K562 (cell line): ENCODE measurements around the gene KCNH2. TPM values are rescaled to one million over a fixed set of nuclear protein-coding genes. Genes with fewer than 3 reads are reported as not detected.

Source experiments
- CBFA2T3 ChIP-seq: fragments of 450-650 bp; IDR thresholded peaks from 2 replicates; pipeline ENCODE4 v1.6.1; 2017
- CCAR2 ChIP-seq: fragments of 200-400 bp; formaldehyde crosslinking; IDR thresholded peaks from 2 replicates; pipeline ENCODE4 v1.6.1; 2017; ENCODE audit warnings: mild to moderate bottlenecking, low read depth, low read length
- ETS2 ChIP-seq: IDR thresholded peaks from 2 replicates; pipeline ENCODE4 v1.6.1; 2016; ENCODE audit warnings: borderline replicate concordance, missing genetic modification characterization, mild to moderate bottlenecking, moderate library complexity, missing compliant biosample characterization; ENCODE audit not compliant: poor library complexity, severe bottlenecking
- GTF2A2 ChIP-seq: IDR thresholded peaks from 2 replicates; pipeline ENCODE4 v1.6.1; 2016; ENCODE audit warnings: mild to moderate bottlenecking, missing genetic modification characterization, missing compliant biosample characterization
- HMGN3 ChIP-seq: IDR thresholded peaks from 2 replicates; pipeline ENCODE4 v1.6.1; 2011; ENCODE audit warnings: borderline replicate concordance, low read depth, mild to moderate bottlenecking, mixed read lengths, low read length; ENCODE audit not compliant: insufficient read length; ENCODE audit errors: extremely low read depth
- KAT2B ChIP-seq: IDR thresholded peaks from one replicate; pipeline ENCODE4 v1.6.1; 2012; ENCODE audit warnings: low read depth, mild to moderate bottlenecking, control low read depth, inconsistent platforms, low read length, moderate library complexity
- MXD1 ChIP-seq: fragments of 250-450 bp; sonication (Bioruptor Pico); IDR thresholded peaks from 2 replicates; pipeline ENCODE4 v1.8.0; 2021; ENCODE audit warnings: borderline replicate concordance, mild to moderate bottlenecking, moderate library complexity; ENCODE audit not compliant: poor library complexity, severe bottlenecking
- MYC ChIP-seq, 2 experiments: fragments of 250-450 bp in 1 of 2; sonication (Bioruptor Pico) in 1 of 2; IDR thresholded peaks; 2 replicates each; pipeline versions ENCODE4 v1.5.1 to v1.6.1; 2012 to 2021; ENCODE audit warnings: low read depth in 2 of 2, borderline replicate concordance in 1 of 2, improper control_type of control experiment in 1 of 2, low read length in 1 of 2, mild to moderate bottlenecking in 1 of 2, moderate library complexity in 1 of 2
- NCOR1 ChIP-seq: fragments of 450-650 bp; IDR thresholded peaks from 2 replicates; pipeline ENCODE4 v1.6.1; 2016; ENCODE audit warnings: mild to moderate bottlenecking, moderate library complexity
- POLR2G ChIP-seq: fragments of 200-400 bp; formaldehyde crosslinking; IDR thresholded peaks from 2 replicates; pipeline ENCODE4 v1.6.1; 2017; ENCODE audit warnings: low read depth, mild to moderate bottlenecking, antibody characterized with exemption, low read length, moderate library complexity
- SNRNP70 ChIP-seq: fragments of 200-400 bp; formaldehyde crosslinking; optimal IDR thresholded peaks from 2 replicates; pipeline ENCODE3; 2017; ENCODE audit warnings: low read depth, low read length
- TCF7 ChIP-seq: sonication (generic); IDR thresholded peaks from 2 replicates; pipeline ENCODE4 v1.6.1; 2016; ENCODE audit warnings: antibody characterized with exemption, borderline replicate concordance
- TRIM28 ChIP-seq: fragments of 450-650 bp; IDR thresholded peaks from 2 replicates; pipeline ENCODE4 v1.6.1; 2017
- YBX1 ChIP-seq: fragments of 450-650 bp; IDR thresholded peaks from 2 replicates; pipeline ENCODE4 v1.7.1; 2016; ENCODE audit warnings: mild to moderate bottlenecking
- ZBTB11 ChIP-seq, 3 experiments: fragments of 200-800 bp in 1 of 3; fragments of 250-450 bp in 1 of 3; fragments of 450-650 bp in 1 of 3; sonication (Bioruptor Pico) in 1 of 3; sonication (Bioruptor generic) in 1 of 3; formaldehyde crosslinking in 1 of 3; IDR thresholded peaks; 2 replicates each; pipeline versions ENCODE4 v1.6.1 to v1.8.0; 2016 to 2022; ENCODE audit warnings: mild to moderate bottlenecking in 2 of 3, missing genetic modification characterization in 2 of 3, missing compliant biosample characterization in 1 of 3, moderate library complexity in 1 of 3
- ZNF217 ChIP-seq: sonication (generic); formaldehyde crosslinking; IDR thresholded peaks from 2 replicates; pipeline ENCODE4 v1.8.0; 2022; ENCODE audit warnings: mild to moderate bottlenecking, missing genetic modification reagents
- ZNF766 ChIP-seq: fragments of 200-800 bp; sonication (Bioruptor generic); conservative IDR thresholded peaks from 2 replicates; pipeline ENCODE4 v1.6.1; 2016; ENCODE audit warnings: missing genetic modification characterization, missing compliant biosample characterization
- polyA plus RNA-seq, 8 experiments: library from polyadenylated mRNA; depleted of rRNA in 4 of 8; stranded (reverse) in 5 of 8; unstranded in 3 of 8; fragments of >200 nt; fragmentation: Nextera tagmentation in 2 of 8; fragmentation: Illumina TruSeq in 1 of 8; extraction: Ambion mirVana in 2 of 8; extraction: Trizol in 1 of 8; gene quantifications; 2 replicates each; pipeline versions ENCODE4 v1.2.1 to v1.2.3, GENCODE V29; 2011 to 2014; ENCODE audit warnings: inconsistent platforms in 1 of 8, missing spikeins in 1 of 8
- total RNA-seq, 7 experiments: library from RNA; depleted of rRNA in 6 of 7; stranded (reverse); fragments of >200 nt in 6 of 7; fragmentation: Illumina TruSeq in 2 of 7; extraction: Trizol in 2 of 7; gene quantifications; 2 replicates each; pipeline versions ENCODE4 v1.2.1 to v1.2.3, GENCODE V29; 2011 to 2021; ENCODE audit warnings: low replicate concordance in 1 of 7
- TF ChIP-seq, protein P1 (sequence below), 2 experiments: fragments of 450-650 bp; IDR thresholded peaks; 2 replicates each; pipeline ENCODE4 v1.6.1; 2018; ENCODE audit warnings: mild to moderate bottlenecking in 2 of 2, low read depth in 1 of 2; ENCODE audit not compliant: partially characterized antibody in 2 of 2

Gene KCNH2
- total and polyA plus RNA-seq, 9 of the 15 experiments (the other 6 are each of a cell fraction or from before 2014, with no cell fraction given): 18.1 to 368 (median 218) TPM

GRCh38 chr7:150953061-150953997 lies 24.8 kb downstream of the KCNH2 start (continued):
- TF ChIP-seq KAT2B: no peak
- no peak for TF ChIP-seq TRIM28
- no peak for TF ChIP-seq ZNF217 (CRISPR knock-in tag)
- TF ChIP-seq CBFA2T3: no peak
- TF ChIP-seq NCOR1: no peak
- TF ChIP-seq ETS2 (tag): no peak
- TF ChIP-seq, protein P1, sequence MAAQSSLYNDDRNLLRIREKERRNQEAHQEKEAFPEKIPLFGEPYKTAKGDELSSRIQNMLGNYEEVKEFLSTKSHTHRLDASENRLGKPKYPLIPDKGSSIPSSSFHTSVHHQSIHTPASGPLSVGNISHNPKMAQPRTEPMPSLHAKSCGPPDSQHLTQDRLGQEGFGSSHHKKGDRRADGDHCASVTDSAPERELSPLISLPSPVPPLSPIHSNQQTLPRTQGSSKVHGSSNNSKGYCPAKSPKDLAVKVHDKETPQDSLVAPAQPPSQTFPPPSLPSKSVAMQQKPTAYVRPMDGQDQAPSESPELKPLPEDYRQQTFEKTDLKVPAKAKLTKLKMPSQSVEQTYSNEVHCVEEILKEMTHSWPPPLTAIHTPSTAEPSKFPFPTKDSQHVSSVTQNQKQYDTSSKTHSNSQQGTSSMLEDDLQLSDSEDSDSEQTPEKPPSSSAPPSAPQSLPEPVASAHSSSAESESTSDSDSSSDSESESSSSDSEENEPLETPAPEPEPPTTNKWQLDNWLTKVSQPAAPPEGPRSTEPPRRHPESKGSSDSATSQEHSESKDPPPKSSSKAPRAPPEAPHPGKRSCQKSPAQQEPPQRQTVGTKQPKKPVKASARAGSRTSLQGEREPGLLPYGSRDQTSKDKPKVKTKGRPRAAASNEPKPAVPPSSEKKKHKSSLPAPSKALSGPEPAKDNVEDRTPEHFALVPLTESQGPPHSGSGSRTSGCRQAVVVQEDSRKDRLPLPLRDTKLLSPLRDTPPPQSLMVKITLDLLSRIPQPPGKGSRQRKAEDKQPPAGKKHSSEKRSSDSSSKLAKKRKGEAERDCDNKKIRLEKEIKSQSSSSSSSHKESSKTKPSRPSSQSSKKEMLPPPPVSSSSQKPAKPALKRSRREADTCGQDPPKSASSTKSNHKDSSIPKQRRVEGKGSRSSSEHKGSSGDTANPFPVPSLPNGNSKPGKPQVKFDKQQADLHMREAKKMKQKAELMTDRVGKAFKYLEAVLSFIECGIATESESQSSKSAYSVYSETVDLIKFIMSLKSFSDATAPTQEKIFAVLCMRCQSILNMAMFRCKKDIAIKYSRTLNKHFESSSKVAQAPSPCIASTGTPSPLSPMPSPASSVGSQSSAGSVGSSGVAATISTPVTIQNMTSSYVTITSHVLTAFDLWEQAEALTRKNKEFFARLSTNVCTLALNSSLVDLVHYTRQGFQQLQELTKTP (IDR thresholded peaks at IDR 0.05; ENCODE audit: low read depth in 1 of 2, partially characterized antibody in 2 of 2): no peak
- TF ChIP-seq ZBTB11 (CRISPR knock-in tag; IDR thresholded peaks at IDR 0.05): 0 out of 6 replicates have a peak, but pooled peaks of 1 of the 3 experiments have one; percentile 48
- TF ChIP-seq HMGN3: peak; percentile 21
- TF ChIP-seq ZNF766 (CRISPR knock-in tag): 0 out of 2 replicates have a peak, but pooled peaks have one; percentile 7
- TF ChIP-seq GTF2A2: no peak
- no peak for TF ChIP-seq CCAR2
- TF ChIP-seq SNRNP70: no peak
- TF ChIP-seq MYC (IDR thresholded peaks at IDR 0.05; ENCODE audit: low read depth, low read length): 0 out of 2 replicates have a peak, but pooled peaks have one; percentile 16
- no peak for TF ChIP-seq MYC (CRISPR knock-in tag; IDR thresholded peaks at IDR 0.05; ENCODE audit: borderline replicate concordance, low read depth)
- TF ChIP-seq TCF7: no peak
- no peak for TF ChIP-seq MXD1 (CRISPR knock-in tag)
- peak; percentile 55; the same call in 1 of the 2 replicates for TF ChIP-seq POLR2G
- no peak for TF ChIP-seq YBX1
